PFSK-1 (cell line): ENCODE measurements around the gene ZNF79.

Experiments
- POLR2AphosphoS5 ChIP-seq: IDR thresholded peaks from 2 replicates; pipeline ENCODE4 v1.6.1; 2012; ENCODE audit warnings: low read depth, mild to moderate bottlenecking, control low read depth, low read length, moderate library complexity
- SIN3A ChIP-seq: IDR thresholded peaks from 2 replicates; pipeline ENCODE4 v1.6.1; 2012; ENCODE audit warnings: mild to moderate bottlenecking, low read length, moderate library complexity, borderline replicate concordance; ENCODE audit not compliant: insufficient read depth
- TAF1 ChIP-seq: IDR thresholded peaks from 2 replicates; pipeline ENCODE4 v1.6.1; 2012; ENCODE audit warnings: low read length, control low read depth, borderline replicate concordance; ENCODE audit not compliant: insufficient read depth

- TF ChIP-seq TAF1 (no peak), POLR2AphosphoS5 (no peak), SIN3A (no peak)
Measured at GRCh38 chr9:127489471-127490115, 65.4 kb downstream of the ZNF79 start.
